K562 (cell line): ENCODE data around the gene CHN1.

Experiments used
- NR2C1 ChIP-seq, 2 experiments: fragments of 450-650 bp; IDR thresholded peaks; 2 replicates each; pipeline ENCODE4 v1.6.1; 2017; ENCODE audit warnings: mild to moderate bottlenecking in 2 of 2, antibody characterized with exemption in 1 of 2, inconsistent platforms in 1 of 2, missing compliant biosample characterization in 1 of 2, missing genetic modification characterization in 1 of 2
- POLR2A ChIP-seq: fragments of 450-650 bp; conservative IDR thresholded peaks from 2 replicates; pipeline ENCODE4 v1.6.1; 2016
- TF ChIP-seq, protein P1 (sequence below): fragments of 250-450 bp; sonication (Bioruptor Pico); IDR thresholded peaks from 2 replicates; pipeline ENCODE4 v1.8.0; 2021; ENCODE audit warnings: borderline replicate concordance, mild to moderate bottlenecking, moderate library complexity; ENCODE audit not compliant: poor library complexity, severe bottlenecking

DNA sequence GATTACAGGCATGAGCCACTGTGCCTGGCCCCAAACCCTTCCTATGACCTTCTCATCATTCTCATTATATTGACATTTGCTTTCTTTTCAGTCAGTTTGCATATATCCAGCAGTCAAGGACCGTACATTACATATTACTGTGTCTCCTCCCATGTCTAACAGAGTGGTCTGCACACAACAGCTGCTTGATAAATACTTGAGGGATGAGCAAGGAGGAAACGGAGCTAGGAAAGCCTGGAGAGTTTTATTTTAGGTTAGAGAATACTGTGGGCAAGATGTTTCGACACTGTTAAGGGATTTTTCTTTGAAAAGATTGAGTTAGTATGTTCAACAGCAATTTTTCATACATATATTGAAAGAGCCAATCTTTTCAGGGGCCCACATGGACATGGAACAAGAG, 164.7 kb downstream of the CHN1 start:
- TF ChIP-seq, protein P1, sequence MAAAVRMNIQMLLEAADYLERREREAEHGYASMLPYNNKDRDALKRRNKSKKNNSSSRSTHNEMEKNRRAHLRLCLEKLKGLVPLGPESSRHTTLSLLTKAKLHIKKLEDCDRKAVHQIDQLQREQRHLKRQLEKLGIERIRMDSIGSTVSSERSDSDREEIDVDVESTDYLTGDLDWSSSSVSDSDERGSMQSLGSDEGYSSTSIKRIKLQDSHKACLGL (CRISPR knock-in tag): no peak
- TF ChIP-seq POLR2A (no peak), NR2C1 (IDR thresholded peaks at IDR 0.05) (no peak), NR2C1 (tag; IDR thresholded peaks at IDR 0.05) (no peak)
